Gastrocnemius medialis (tissue), 4 donors: Measurements from ENCODE around the gene CLASP1. TPM values are rescaled to one million over a fixed set of nuclear protein-coding genes. Genes with fewer than 3 reads are reported as not detected.

Source experiments
- ATAC-seq, 2 donors: fragments of 150-250 bp; one replicate each; pipeline ENCODE4 v1.9.1; 2016
- DNase-seq, 2 donors: peaks; one replicate each; pipeline ENCODE4 v3.0.0-alpha.2; 2019
- H3K27ac ChIP-seq, 4 donors: fragments of 200-600 bp; sonication (generic); 1 replicate in 1 of 4; 2 replicates in 3 of 4; pipeline ENCODE4 v1.5.1; 2016 to 2018; ENCODE audit warnings: mild to moderate bottlenecking in 2 of 4, moderate library complexity in 1 of 4
- H3K27me3 ChIP-seq, 3 donors: fragments of 200-600 bp; sonication (generic) in 2 of 3; 1 replicate in 1 of 3; 2 replicates in 2 of 3; pipeline versions ENCODE4 v1.5.1 to v1.6.0; 2016 to 2019; ENCODE audit warnings: mild to moderate bottlenecking in 1 of 3, moderate library complexity in 1 of 3
- H3K36me3 ChIP-seq, 2 donors: fragments of 200-600 bp; sonication (generic) in 1 of 2; one replicate each; pipeline ENCODE4 v1.5.1; 2017 to 2018
- H3K4me1 ChIP-seq, 2 donors: fragments of 200-600 bp; sonication (generic) in 1 of 2; one replicate each; pipeline ENCODE4 v1.5.1; 2016 to 2017; ENCODE audit warnings: mild to moderate bottlenecking in 2 of 2
- H3K4me3 ChIP-seq, 4 donors: fragments of 200-600 bp; sonication (generic) in 3 of 4; 1 replicate in 1 of 4; 2 replicates in 3 of 4; pipeline ENCODE4 v1.5.1; 2016 to 2019; ENCODE audit warnings: mild to moderate bottlenecking in 2 of 4
- H3K9me3 ChIP-seq, 3 donors: fragments of 200-600 bp; sonication (generic) in 2 of 3; 1 replicate in 1 of 3; 2 replicates in 2 of 3; pipeline ENCODE4 v1.5.1; 2016 to 2019
- POLR2A ChIP-seq, 2 donors: fragments of 450-650 bp; IDR thresholded peaks; one replicate each; pipeline ENCODE4 v1.6.1; 2017; ENCODE audit warnings: antibody characterized with exemption in 2 of 2, mild to moderate bottlenecking in 2 of 2, moderate library complexity in 2 of 2
- in situ Hi-C, 4 donors: fragments of 200-750 bp; cut with MboI; loops; one replicate each; pipeline versions ENCODE4 v1.15.0 to v1.8.0; 2017; ENCODE audit warnings: low sequenced_read_pairs in 4 of 4
- intact Hi-C: fragments of 100-400 bp; cut with DNase I; formaldehyde crosslinking; loops from one replicate; pipeline ENCODE4 v1.15.1; 2023; ENCODE audit warnings: low total_unique reads
- total RNA-seq, 4 donors: library from RNA; depleted of rRNA; stranded (reverse); fragments of >200 nt; gene quantifications; one replicate each; pipeline versions ENCODE4 v1.1.0 to v1.2.3, GENCODE V29; 2016
- TF ChIP-seq, protein P1 (sequence below), 5 experiments: fragments of 450-650 bp in 3 of 5; fragments of 200-600 bp in 2 of 5; sonication (generic) in 2 of 5; IDR thresholded peaks in 4 of 5; conservative IDR thresholded peaks in 1 of 5; 1 replicate in 4 of 5; 2 replicates in 1 of 5; pipeline ENCODE4 v1.5.1; 2016 to 2019; ENCODE audit warnings: antibody characterized with exemption in 5 of 5, mild to moderate bottlenecking in 3 of 5, moderate library complexity in 3 of 5

CLASP1 gene
- total RNA-seq, 4 donors from 2014 or later: 50.1 to 73.9 (median 61.4) TPM

DNA sequence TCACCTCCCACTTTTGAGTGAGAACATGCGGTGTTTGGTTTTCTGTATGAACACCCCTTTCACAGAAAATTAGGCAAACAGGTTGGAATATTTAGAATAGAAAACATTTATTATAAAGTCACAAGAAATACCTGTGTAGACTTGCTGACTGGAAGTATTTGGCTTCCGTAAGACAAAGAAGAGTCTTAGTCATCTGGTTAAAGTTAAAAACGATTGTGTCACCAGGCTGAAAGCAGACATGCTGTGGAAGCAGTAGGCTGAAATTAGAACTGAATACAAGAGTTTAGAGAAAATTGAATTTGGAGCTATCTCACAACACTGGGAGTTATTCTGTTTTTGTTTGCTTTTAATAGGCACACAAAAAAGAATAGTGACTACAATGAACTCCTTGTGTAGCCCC, 16.2 kb upstream of the CLASP1 start:
- Histone ChIP-seq H3K9me3 (no peaks in the 10 kb centered on the region), H3K27me3 (no peaks in the 10 kb centered on the region), H3K4me3 (no peak overlapping the region), H3K36me3 (no peaks in the 10 kb centered on the region), H3K4me1 (peaks cover 4 to 30% of the 10 kb centered on the region in 2 donors), H3K27ac (peak overlapping the region; percentile 59 to 76 (median 68))
- TF ChIP-seq, protein P1, sequence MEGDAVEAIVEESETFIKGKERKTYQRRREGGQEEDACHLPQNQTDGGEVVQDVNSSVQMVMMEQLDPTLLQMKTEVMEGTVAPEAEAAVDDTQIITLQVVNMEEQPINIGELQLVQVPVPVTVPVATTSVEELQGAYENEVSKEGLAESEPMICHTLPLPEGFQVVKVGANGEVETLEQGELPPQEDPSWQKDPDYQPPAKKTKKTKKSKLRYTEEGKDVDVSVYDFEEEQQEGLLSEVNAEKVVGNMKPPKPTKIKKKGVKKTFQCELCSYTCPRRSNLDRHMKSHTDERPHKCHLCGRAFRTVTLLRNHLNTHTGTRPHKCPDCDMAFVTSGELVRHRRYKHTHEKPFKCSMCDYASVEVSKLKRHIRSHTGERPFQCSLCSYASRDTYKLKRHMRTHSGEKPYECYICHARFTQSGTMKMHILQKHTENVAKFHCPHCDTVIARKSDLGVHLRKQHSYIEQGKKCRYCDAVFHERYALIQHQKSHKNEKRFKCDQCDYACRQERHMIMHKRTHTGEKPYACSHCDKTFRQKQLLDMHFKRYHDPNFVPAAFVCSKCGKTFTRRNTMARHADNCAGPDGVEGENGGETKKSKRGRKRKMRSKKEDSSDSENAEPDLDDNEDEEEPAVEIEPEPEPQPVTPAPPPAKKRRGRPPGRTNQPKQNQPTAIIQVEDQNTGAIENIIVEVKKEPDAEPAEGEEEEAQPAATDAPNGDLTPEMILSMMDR (IDR thresholded peaks at IDR 0.05 in 4 of 5, conservative IDR thresholded peaks at IDR 0.05 in 1 of 5): no peak
- TF ChIP-seq POLR2A (IDR thresholded peaks at IDR 0.05): no peak
- intact Hi-C loops: loop anchor here (5.0 kb wide), 1 partner anchor 57 kb away; no protein-coding TSS in a partner anchor
- in situ Hi-C loops: loop anchor here in 1 of 4 donors (10.0 kb wide), 1 partner anchor 49 kb away; no protein-coding TSS in a partner anchor
- ATAC-seq: peak; percentile 90 to 95
- no peak for DNase-seq

- Histone ChIP-seq H3K27ac (peak overlapping the region; percentile 59 to 76 (median 68)), H3K4me3 (no peak overlapping the region), H3K9me3 (no peaks in the 10 kb centered on the region), H3K36me3 (no peaks in the 10 kb centered on the region), H3K27me3 (no peaks in the 10 kb centered on the region), H3K4me1 (peaks cover 4 to 30% of the 10 kb centered on the region in 2 donors)
- DNase-seq (no peak), ATAC-seq (peak in 1 of 2 donors; percentile 64)
- in situ Hi-C loops: loop anchor here in 1 of 4 donors (10.0 kb wide), 1 partner anchor 50 kb away; no protein-coding TSS in a partner anchor
- intact Hi-C loops: loop anchor here (5.0 kb wide), 1 partner anchor 58 kb away; no protein-coding TSS in a partner anchor
- TF ChIP-seq, protein P1 (IDR thresholded peaks at IDR 0.05 in 4 of 5, conservative IDR thresholded peaks at IDR 0.05 in 1 of 5): no peak
- TF ChIP-seq POLR2A (IDR thresholded peaks at IDR 0.05): no peak
These were observed 15.5 kb upstream of the CLASP1 start for GRCh38 chr2:121664713-121665112.

DNA sequence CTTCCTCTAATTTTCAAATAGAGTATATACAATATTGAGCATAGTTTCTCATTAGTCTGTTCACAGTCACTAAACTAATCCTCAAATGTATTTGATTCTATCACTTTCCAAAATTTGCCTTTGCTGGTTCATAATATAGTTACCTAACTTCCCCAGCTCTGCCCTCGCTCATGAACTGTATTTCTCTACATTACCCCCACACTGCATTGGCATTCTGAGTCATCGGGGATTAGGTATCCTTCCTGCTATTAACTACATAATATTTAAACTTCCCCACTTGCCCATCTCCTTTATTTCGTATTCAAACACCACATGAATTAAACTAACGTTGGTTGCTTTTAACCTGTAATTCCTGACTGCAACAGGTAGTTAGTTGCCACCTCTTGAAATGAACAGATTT, 14.8 kb upstream of the CLASP1 start:
- in situ Hi-C loops (loop anchor here in 1 of 4 donors (10.0 kb wide), 1 partner anchor 51 kb away; no protein-coding TSS in a partner anchor), intact Hi-C loops (no loop called here)
- Histone ChIP-seq H3K4me1 (peaks cover 4 to 30% of the 10 kb centered on the region in 2 donors), H3K9me3 (no peaks in the 10 kb centered on the region), H3K27me3 (no peaks in the 10 kb centered on the region), H3K4me3 (no peak overlapping the region), H3K27ac (peak overlapping the region in 1 of 4 donors; percentile 67), H3K36me3 (no peaks in the 10 kb centered on the region)
- no peak for ATAC-seq
- no peak for TF ChIP-seq POLR2A (IDR thresholded peaks at IDR 0.05)
- TF ChIP-seq, protein P1 (IDR thresholded peaks at IDR 0.05 in 4 of 5, conservative IDR thresholded peaks at IDR 0.05 in 1 of 5): no peak
- DNase-seq: no peak

- Histone ChIP-seq H3K4me1 (peaks cover 4 to 30% of the 10 kb centered on the region in 2 donors), H3K4me3 (no peak overlapping the region), H3K27ac (no peak overlapping the region), H3K27me3 (no peaks in the 10 kb centered on the region), H3K36me3 (no peaks in the 10 kb centered on the region), H3K9me3 (no peaks in the 10 kb centered on the region)
- intact Hi-C loops (no loop called here), in situ Hi-C loops (loop anchor here in 1 of 4 donors (10.0 kb wide), 1 partner anchor 51 kb away; no protein-coding TSS in a partner anchor)
- no peak for ATAC-seq
- no peak for TF ChIP-seq POLR2A (IDR thresholded peaks at IDR 0.05)
- TF ChIP-seq, protein P1 (IDR thresholded peaks at IDR 0.05 in 4 of 5, conservative IDR thresholded peaks at IDR 0.05 in 1 of 5): no peak
- DNase-seq: no peak
These were observed 14.2 kb upstream of the CLASP1 start for GRCh38 chr2:121663434-121663833.
